Muscle of arm (tissue), 12 donors: ENCODE results near the gene C11orf97. TPM values are rescaled to one million over a fixed set of nuclear protein-coding genes. Genes with fewer than 3 reads are reported as not detected.
"Not testable (repeated sequence)": the region's sequence is repeated elsewhere in the genome, so short reads cannot be mapped to it uniquely, and the experiment has no call there.

ENCODE experiments used
- DNase-seq: peaks from one replicate; pipeline ENCODE4 v3.0.0-alpha.2; 2013
- polyA plus RNA-seq, 12 donors: library from polyadenylated mRNA; unstranded; fragments of 120-200 nt; gene quantifications; one replicate each; pipeline ENCODE4 v1.2.1, GENCODE V29; 2013; ENCODE audit not compliant: insufficient read length in 12 of 12

C11orf97 gene
- polyA plus RNA-seq, 12 donors = not detected

DNA sequence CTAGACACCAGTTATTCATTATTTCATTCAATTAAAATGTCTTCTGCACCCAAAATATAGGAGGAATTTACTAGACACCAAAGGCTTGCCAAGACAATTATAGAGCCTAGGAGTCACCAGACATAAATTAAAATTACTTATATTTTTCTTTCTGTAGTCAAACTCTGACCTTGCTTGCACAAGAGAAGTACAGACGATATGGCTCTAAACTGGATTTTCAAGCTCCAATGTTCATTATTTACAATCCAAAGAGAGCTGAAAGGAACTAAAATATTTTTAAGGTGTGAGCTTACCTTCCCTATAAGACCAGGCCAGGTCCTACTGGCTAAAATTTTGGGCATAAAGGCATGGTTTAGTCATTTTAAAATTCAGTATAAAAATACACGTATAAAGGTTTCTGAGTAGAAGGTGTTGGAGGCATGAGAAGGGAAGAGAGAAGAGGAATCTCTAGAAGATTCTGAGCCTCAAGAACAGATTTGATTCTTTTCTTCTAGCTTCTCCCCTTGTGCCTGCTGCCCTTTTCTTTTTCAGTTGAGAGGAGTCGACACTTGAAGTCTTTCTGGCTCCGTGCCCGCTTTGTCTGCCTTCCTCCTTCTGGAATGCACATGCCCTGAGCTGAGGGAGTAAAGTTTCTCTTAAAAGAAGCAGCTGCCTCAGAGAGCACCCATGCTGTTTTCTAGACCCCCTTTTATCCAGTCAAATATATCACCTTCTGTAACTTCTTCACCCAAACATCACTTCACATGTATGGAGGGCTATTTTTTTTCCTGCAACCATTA is 13.5 kb downstream of the C11orf97 start:
- peak; percentile 22 for DNase-seq

DNA sequence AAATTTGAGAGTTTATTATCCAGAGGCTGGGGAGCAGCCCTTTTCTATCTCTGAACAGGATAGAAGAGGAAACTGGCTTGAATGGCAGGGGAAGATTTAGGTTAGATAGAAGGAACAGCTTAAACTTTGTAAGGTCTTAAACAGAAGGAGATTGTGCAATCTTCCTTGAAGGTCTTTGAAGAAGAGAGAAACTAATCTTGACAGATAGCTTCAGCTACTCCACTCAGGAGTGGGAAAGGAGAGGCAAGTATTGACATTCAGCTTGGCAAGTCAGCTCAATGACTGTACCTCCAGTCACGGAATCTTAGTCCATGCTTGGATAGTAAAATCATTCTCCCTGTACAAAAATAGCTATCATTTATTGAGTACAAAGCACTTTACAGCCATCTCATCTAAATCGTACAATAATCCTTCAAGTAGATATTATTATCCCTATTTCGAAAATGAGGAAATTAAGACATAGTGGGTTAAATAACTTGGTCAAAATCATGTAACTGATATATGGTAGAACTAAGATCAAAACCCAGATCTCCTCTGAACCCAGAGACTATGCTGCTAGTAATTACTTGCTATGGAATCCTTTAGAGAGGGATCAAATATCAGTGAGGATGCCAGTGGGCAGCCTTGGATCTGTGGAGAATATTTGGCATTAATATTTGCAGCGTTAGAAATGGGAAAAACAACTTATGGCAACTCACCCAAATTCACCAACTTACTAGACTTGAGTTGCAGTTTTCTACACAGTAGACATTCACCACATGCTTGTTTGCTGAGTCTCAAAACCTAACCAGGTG is 14.6 kb downstream of the C11orf97 start:
- DNase-seq = no peak

DNA sequence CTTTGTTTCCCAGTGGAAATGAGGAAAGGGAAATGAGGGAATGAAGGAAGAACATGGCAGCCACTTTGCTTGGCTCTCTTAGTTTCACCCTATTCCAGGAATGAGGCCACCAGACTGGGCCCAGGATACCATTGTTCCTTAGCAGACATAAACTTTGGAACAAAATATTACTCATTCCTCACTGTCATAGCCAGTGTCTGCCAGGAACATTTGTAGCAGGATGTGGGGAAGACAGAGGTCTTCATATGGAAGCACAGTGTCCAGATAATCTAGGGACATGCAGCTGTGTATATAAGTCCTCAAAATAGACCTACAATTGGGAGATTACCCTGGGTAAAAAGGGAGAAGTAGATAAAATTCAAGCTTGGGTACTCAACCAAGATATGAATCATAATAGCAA is 16.3 kb downstream of the C11orf97 start:
- DNase-seq = no peak

DNA sequence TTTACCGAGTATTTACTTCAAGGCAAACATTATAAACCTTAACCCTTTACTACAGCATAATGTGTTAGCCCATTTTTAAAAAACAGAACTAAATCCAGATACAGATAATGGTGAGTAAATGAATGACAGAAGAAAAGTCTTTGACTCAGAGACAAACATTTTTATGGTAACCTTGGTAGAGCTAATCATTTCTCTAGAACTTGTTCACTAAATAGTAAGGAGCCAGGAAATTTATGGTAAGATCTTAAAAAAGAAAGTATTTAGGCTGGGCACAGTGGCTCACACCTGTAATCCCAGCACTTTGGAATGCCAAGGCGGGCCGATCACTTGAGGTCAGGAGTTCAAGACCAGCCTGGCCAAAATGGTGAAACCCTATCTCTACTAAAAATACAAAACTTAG is 19.9 kb downstream of the C11orf97 start:
- DNase-seq = no peak

DNA sequence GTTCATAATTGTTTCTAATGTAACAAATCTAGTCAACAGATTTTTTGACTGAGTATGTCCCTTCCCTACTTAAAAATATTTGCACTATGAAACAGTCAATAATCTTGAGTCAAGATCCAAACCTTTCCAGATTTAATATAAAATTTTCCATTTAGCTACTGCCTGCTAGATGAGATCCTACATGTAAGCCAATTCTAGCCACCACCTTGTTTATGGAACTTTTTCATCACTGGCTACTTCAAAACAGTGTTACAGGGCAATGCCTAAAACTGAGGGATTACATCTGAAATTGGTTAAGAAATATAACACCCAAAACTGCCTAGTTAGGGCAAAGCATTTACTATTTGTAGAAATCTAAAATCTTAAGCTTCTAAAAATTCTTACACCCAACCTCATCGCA is 20.9 kb downstream of the C11orf97 start:
- peak; percentile 24 for DNase-seq

DNA sequence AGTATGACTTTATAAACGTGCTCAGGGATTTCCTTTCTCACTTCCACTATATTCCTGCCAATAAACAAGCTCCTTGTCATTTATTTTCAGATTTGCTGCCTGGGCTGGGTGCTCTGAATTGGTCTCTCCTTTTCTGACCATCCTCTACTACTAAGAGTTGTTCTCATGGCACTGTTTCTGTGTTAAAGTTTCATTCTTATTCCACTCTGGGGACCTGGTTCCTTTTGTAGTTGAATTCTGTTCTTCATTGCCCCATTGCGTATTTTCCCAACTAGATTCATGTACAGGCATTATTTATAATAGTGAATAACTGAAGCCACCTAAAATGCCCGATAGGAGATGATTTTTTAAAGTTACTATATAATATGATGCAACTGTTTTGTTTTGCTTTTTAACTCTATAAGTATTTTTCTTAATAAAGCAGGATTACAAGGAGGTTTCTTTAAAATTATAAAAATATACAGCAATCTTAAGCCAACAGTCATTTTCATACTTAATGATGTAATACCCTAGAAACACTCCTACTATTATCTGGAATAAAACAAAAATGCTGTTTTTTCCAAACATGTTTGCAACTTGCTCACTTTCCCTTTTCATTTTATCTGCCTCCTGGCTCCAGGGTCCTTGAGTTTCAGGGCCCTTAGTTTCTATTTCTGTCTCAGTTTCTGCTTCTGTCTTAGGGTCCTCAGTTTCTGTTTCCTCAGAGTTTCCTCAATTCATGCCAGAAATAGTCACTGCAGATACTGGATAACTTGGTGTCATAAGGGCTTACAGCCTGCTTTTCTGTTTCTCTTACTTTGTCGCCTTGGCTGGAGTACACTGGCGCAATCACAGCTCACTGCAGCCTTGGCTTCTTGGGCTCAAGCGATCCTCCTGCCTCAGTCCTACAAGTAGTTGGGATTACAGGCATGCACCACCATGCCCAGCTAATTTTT is 21.7 kb downstream of the C11orf97 start:
- DNase-seq = peak; percentile 52

DNA sequence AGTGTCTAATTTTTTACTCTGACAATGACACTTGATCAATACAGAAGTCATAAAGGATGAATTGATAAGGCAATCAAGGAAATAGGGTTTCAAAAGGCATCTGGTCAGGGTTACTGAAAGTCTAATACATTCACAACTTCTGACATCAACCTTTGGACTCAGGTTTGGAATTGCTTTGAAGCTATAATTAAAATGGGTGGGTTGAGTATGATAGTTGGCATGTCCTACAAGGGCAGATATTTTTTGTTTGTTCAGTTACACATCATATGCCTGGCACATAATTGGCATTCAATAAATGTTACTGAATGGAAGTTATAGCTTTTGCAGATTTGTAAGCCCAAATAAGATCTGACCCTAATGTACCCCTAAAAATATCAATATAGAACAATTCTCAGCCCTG is 24.1 kb downstream of the C11orf97 start:
- no peak for DNase-seq

DNA sequence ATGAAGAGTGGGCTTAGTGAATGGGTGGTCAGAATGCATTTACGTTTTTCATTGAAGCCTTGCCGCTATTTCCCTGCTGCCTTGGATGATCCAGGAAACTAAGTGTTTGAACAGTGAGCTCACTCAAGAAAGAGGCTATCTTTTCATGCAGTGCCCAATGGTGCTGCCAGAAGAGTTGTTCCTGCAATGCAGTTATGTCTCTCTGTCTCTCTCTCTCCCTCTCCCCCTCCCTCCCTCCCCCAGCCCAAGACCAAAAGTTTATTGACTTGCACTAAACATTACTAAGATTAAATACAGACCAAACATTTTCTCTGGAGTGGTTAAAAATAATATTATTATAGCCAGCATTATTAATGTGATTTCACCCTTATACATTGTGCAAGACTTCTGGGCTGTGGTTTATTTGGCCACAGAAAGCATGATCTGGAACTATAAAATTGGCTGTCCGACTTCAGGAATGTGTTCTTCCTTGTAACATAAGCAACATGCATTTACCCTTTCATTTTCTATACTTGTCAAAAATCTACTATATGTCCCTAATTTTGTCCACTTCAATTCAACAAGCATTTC is 24.9 kb downstream of the C11orf97 start:
- peak; percentile 26 for DNase-seq

DNA sequence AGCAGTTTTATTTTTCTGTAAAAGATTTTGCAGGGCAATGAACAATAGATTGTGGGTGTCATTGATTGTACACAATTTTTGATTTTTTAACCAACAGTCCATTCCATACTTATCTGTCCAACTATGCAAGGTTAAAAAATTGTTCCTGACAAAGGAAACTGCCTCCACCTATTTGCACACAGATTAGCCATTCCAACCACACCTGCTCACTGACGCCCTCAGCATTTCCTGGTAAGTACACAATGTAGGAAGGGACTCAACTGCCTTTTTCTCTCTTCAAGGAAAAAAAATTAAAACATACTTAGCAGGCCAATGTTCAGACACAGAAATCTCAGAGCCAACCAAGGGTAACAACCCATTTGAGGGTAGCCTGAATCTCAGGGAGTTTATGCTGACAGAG is 27.2 kb downstream of the C11orf97 start:
- no peak for DNase-seq

DNA sequence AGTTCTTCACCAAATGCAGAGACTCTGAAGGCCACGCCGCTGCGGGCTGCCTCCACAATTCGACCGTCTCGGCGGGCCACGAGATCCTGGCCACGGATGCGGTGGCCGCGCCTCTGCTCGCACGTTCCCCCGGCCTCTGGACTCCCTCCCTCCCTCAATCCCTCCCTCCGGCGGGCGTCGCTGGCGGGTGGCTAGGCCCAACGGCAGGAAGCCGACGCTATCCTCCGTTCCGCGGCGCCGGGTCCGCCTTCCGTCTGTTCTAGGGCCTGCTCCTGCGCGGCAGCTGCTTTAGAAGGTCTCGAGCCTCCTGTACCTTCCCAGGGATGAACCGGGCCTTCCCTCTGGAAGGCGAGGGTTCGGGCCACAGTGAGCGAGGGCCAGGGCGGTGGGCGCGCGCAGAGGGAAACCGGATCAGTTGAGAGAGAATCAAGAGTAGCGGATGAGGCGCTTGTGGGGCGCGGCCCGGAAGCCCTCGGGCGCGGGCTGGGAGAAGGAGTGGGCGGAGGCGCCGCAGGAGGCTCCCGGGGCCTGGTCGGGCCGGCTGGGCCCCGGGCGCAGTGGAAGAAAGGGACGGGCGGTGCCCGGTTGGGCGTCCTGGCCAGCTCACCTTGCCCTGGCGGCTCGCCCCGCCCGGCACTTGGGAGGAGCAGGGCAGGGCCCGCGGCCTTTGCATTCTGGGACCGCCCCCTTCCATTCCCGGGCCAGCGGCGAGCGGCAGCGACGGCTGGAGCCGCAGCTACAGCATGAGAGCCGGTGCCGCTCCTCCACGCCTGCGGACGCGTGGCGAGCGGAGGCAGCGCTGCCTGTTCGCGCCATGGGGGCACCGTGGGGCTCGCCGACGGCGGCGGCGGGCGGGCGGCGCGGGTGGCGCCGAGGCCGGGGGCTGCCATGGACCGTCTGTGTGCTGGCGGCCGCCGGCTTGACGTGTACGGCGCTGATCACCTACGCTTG is 31.7 kb downstream of the C11orf97 start, which contains the start of gene FUT4:
Gene FUT4, plus strand, starts transcription at position 227 of the 951 bp plus-strand sequence. Its CDS starts 213 bp downstream, at position 440.
- DNase-seq = peak; percentile 88

DNA sequence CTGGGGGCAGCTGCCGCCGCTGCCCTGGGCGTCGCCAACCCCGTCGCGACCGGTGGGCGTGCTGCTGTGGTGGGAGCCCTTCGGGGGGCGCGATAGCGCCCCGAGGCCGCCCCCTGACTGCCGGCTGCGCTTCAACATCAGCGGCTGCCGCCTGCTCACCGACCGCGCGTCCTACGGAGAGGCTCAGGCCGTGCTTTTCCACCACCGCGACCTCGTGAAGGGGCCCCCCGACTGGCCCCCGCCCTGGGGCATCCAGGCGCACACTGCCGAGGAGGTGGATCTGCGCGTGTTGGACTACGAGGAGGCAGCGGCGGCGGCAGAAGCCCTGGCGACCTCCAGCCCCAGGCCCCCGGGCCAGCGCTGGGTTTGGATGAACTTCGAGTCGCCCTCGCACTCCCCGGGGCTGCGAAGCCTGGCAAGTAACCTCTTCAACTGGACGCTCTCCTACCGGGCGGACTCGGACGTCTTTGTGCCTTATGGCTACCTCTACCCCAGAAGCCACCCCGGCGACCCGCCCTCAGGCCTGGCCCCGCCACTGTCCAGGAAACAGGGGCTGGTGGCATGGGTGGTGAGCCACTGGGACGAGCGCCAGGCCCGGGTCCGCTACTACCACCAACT is 32.5 kb downstream of the C11orf97 start:
- peak; percentile 25 for DNase-seq

DNA sequence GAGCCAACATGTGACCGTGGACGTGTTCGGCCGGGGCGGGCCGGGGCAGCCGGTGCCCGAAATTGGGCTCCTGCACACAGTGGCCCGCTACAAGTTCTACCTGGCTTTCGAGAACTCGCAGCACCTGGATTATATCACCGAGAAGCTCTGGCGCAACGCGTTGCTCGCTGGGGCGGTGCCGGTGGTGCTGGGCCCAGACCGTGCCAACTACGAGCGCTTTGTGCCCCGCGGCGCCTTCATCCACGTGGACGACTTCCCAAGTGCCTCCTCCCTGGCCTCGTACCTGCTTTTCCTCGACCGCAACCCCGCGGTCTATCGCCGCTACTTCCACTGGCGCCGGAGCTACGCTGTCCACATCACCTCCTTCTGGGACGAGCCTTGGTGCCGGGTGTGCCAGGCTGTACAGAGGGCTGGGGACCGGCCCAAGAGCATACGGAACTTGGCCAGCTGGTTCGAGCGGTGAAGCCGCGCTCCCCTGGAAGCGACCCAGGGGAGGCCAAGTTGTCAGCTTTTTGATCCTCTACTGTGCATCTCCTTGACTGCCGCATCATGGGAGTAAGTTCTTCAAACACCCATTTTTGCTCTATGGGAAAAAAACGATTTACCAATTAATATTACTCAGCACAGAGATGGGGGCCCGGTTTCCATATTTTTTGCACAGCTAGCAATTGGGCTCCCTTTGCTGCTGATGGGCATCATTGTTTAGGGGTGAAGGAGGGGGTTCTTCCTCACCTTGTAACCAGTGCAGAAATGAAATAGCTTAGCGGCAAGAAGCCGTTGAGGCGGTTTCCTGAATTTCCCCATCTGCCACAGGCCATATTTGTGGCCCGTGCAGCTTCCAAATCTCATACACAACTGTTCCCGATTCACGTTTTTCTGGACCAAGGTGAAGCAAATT is 33.3 kb downstream of the C11orf97 start:
- DNase-seq = no peak

DNA sequence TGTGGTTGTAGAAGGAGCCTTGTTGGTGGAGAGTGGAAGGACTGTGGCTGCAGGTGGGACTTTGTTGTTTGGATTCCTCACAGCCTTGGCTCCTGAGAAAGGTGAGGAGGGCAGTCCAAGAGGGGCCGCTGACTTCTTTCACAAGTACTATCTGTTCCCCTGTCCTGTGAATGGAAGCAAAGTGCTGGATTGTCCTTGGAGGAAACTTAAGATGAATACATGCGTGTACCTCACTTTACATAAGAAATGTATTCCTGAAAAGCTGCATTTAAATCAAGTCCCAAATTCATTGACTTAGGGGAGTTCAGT is 33.9 kb downstream of the C11orf97 start:
- no peak for DNase-seq

DNA sequence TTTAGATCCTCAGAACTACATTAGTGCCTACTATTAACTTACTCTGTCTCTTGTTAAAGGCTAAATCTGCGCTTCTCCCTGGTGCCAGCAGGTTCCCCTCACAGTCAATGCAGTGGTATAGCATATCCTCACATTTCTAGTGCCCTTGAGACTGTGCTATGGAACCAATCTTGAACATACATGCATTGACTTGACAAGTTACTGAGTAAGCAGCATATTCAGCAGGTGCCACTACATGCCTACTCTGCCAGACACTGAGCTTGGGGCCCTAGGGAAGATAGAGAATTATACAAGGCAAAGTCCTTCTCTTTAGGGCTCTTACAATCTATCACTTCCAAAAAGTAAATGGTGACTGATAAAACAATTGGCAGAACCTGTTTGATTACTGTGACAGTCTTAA is 34.6 kb downstream of the C11orf97 start:
- DNase-seq = no peak

DNA sequence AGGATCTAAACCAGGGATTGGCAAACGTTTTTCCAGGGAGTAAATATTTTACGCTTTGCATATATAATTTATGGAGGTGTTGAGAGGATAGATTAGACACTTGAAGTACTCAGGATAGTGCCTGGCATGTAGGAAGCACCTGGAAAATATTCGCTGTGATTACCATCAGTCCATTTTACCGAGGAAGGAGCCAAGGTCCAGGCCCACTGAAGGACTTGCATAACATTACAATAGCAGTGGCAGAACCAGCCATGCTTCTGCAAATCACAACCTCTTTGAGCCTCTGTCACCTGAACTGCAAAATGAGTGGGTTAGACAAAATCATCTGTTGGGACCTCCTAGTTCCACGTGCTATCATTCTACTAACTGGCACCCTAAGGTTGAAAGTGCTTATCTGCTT is 36.9 kb downstream of the C11orf97 start:
- no peak for DNase-seq

DNA sequence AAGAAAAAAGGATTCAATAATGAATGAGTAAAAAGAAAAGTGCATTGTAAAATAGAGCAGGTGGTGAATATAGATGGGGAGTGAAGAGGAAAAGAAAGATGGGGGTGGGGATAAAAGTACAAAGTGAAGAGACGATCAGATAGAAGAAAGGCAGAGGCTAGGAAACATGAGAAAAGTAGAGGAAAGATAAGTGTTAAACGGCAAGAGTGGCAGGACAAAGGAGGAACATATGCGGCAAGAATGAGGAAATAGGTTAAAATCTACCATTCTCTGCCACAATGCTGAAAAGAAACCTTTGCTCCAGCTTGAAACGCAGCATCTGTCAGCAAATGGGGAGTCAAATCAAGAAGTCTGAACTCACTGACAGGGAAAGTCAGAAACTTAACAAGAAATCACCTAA is 38.3 kb downstream of the C11orf97 start:
- no peak for DNase-seq

DNA sequence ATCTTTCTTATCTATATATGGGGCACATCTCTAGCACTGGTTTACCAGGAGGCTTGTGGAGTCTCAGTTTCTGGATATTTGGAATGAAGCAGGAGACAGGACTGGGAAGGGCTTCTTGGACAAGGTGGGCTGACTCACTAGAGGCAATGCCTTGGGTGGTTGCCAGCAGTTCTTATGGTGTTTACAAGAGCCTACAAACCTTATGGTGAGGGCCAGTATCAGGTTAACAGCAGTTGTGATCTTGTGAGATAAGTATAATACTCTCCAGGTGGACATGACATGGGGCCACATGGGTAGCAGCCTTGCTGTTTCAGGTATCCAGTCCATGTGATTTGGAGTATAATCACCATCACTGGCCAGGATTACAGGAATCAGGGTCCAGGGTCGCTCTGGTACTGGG is 41.7 kb downstream of the C11orf97 start:
- DNase-seq = no peak

DNA sequence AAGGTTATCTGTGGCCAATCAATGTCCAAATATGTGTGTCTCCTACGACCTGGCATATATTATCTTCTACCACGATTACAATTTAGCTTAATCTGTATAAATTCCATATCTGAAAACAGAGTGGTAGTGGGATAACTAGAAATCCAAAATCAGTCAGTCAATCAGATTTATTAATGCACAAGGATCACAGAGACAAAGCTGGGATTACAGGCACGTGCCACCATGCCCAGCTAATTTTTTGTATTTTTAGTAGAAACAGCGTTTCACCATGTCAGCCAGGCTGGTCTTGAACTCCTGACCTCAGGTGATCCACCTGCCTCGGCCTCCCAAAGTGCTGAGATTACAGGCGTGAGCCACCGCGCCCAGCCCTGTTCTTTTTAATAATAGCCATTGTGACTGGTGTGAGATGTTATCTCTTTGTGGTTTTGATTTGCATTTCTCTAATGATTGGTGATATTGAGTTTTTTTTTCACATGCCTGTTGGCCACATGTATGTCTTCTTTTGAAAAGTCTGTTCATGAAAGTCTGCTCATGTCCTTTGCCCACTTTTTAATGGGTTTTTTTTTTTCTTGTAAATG is 43.6 kb downstream of the C11orf97 start:
- DNase-seq = not testable (repeated sequence)

DNA sequence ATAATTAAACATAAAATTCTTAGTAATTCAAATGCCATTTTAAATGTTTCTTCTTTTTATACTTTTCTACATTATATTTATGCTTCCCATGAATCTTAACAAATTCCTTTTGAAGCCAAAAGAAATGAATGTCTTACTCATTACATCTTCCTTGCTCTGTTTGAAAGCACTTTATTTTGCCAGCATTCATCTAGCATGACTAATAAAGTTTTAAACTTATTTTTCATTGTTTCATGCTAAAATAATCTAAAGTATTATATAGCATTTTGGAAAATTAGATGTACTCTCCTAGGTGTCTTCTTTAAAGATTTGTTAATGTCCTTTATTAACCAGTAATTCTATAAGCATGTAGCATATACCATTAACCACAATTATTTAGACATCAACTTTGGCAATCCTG is 45.2 kb downstream of the C11orf97 start:
- no peak for DNase-seq
